ENCODE results near the gene CTRB2.
"Not testable (repeated sequence)": the region's sequence is repeated elsewhere in the genome, so short reads cannot be mapped to it uniquely, and the experiment has no call there.

The CTRB2 gene

GRCh38 chr16:75205961-75206748 is 806 bp downstream of the CTRB2 start:
- DNase-seq (ENCODE audit: low read depth, low spot score), result not testable (repeated sequence)

GRCh38 chr16:75205438-75205837 is 1.5 kb downstream of the CTRB2 start:
- DNase-seq (ENCODE audit: low read depth, low spot score), result not testable (repeated sequence)

DNA sequence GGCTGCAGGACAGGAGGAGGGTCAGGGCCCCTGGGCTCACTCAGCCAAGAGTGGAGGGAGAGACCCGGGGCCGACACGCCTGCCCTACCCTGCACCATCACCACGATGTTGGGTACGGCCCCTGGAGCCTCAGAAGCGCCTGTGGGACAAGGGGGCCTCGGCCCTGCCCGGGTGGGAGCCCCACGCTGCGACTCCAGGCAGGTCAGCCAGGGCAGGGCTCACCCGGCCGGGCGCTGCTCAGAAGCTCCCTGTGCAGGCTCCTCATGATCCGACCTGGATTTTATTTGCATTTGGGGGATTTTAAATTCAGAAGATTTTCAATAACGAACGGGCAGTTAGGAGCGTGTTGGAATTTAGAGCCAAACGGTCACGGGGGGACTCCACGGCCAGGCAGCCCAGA is 2.1 kb downstream of the CTRB2 start:
- not testable (repeated sequence) for DNase-seq (ENCODE audit: low read depth, low spot score)

DNA sequence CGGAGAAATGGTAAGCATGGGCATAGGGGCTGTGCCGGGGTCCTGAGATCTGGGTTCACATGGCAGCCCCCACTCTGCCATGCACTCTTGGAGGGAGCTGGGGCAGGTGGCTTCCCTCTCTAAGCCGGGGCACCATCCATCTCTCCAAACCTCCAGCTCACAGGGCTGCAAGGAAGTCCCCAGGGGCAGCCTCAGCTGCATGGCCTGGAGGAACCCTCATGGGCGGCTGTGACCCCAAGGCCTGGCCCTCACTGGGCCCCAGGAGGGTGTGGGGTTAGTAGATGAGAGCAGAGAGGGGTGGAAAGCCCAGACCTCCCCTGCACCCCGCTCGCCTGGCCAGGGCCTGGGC is 2.6 kb downstream of the CTRB2 start:
- DNase-seq (ENCODE audit: low read depth, low spot score), result no peak

GRCh38 chr16:75203667-75204409 is 3.1 kb downstream of the CTRB2 start:
- no peak for DNase-seq (ENCODE audit: low read depth, low spot score)

GRCh38 chr16:75203096-75203495 is 3.9 kb downstream of the CTRB2 start:
- DNase-seq (ENCODE audit: low read depth, low spot score), result no peak

DNA sequence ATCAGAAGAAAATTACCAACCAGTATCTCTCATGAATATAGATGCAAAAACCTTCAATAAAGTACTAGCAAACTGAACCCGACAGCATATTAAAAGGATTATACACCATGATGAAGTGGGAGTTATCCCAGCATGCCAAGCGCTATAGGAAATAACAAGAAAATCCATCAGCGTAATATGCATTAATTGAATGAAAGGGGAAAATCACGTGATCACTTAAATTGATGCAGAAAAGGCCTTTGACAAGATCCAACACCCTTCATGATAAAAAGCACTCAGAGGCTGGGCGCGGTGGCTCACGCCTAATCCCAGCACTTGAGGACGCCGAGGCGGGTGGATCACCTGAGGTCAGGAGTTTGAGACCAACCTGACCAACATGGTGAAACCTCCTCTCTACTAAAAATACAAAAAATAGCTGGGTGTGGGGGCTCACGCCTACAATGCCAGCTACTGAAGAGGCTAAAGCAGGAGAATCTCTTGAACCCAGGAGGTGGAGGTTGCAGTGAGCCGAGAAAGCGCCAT is 4.8 kb downstream of the CTRB2 start:
- no peak for DNase-seq (ENCODE audit: low read depth, low spot score)

- no peak for DNase-seq (ENCODE audit: low read depth, low spot score)
These were observed 8.8 kb downstream of the CTRB2 start for GRCh38 chr16:75198135-75198600.

DNA sequence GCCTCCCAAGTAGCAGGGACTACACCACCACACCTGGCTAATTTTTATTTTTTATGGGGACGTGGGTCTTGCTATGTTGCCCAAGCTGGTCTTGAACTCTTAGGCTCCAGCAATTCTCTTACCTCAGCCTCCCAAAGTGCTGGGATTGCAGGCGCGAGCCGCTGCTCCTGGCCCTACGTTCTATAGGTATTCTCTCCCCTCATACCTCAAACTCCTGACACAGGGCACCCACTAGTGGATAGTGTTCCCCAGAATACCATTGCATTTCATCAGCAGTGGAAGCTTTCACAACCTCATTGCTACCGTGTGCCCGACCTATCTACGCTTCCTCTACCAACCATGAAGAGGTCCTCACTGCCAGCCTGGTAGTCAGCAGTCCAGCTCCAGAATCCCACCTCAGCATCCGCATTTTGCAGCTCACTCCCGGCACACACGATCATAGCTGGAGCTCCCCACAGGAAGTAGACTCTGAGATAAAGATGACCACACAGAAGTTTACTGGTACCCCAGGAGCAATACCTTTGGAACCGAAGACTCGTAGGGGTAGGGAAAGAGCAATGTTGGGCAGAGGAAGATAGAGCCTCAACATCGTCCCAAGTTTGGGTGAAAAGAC is 9.3 kb downstream of the CTRB2 start:
- DNase-seq (ENCODE audit: low read depth, low spot score), result no peak

- no peak for DNase-seq (ENCODE audit: low read depth, low spot score)
These were observed 10.1 kb downstream of the CTRB2 start for GRCh38 chr16:75196836-75197235.

DNA sequence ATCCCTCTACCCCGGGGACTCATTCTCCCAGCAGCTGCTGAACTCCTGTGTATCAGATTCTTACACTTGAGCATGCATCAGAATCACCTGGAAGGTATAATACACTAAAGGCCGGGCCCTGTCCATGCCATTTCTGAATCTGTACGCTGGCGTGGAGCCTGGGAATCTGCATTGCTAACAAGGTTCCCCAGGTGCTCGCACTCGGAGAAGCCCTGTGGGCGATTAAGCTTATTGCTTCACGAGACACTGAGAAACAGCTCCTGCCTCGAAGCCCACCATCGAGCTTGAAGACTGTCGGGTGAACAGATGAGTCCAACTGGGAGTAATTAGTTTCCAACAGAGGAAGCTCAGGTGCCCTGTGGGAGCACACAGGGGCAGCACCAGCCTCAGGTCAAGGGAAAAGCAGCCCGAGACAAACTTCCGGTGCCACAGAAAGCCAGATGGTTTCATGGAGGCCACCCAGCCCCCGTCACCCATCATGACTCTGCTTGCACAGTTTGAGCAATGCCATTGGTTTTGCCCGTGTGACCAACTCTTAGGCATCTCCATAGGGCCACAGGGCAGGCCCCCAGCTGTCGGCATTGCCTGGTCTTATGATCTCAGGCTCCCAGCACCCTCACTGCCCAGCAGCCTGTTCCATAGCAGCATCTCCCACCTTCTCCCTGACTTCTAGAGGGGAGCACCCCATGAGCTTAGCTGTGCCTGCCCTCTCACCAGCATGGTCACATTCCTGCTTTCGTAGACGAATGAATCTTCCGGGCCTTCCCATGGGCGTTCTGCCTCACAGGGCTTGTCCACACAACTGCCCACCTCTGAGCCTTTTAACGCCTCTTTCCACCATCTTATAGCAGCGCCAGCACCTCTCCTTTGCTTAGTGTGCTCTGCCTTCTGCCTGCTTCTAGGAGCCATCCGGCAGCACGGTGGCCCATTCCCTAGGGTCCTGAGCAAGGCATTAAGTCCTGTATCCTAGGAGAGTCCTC is 10.9 kb downstream of the CTRB2 start:
- no peak for DNase-seq (ENCODE audit: low read depth, low spot score)

DNA sequence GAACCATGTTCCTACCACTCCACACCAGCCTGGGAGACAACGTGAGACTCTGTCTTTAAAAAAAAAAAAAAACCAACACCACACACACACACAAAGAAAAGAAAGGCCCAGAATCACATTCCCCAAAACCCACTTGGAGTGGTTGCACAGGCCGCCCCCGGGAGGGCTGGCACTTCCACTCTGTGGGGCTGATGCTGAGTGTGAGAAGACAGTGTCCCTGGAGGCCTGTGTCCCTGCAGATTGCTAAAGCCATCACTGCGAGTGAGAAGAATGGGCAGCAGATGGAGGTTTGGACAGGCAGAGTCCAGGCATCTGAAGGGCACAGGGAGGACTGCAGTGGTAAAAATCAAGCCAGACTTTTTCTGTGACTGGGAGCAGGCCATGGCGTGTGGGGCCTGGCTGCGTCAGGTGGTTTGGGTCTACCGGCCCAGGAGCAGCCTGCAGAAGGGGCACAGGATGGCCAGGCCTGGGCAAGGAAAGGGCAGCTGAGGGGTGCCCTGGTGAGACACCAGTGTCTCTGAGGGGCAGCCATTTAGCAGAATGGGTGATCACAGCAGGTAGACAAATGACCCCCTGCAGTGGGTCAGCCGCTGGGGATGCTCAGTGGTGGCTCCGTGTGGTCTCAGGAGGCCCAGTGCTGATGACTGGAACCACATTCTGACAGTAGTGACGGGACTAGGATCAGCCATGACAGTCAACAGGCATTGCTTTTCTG is 13.1 kb downstream of the CTRB2 start:
- no peak for DNase-seq (ENCODE audit: low read depth, low spot score)

DNA sequence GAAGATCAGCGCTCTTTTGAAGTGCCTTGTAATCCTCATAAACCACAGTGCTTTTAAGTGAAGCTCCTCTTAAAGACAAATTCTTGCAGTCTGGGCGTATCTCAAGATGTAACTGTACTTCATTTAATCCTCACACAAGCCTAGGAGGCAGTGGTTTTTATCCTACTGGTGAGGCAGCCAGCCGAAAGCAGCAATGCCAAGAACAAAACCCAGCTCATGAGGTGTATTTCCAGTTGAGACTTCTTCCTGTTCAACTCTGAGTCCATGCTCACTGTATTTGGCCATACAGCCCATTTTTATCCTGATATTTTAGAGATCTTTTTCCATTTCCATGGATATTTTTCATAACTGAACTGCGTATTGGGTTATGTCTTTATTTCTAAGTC is 13.7 kb downstream of the CTRB2 start:
- no peak for DNase-seq (ENCODE audit: low read depth, low spot score)

- no peak for DNase-seq (ENCODE audit: low read depth, low spot score)
These were observed 14.2 kb downstream of the CTRB2 start for GRCh38 chr16:75192606-75193264.

GRCh38 chr16:75189638-75190245 is 17.2 kb downstream of the CTRB2 start:
- no peak for DNase-seq (ENCODE audit: low read depth, low spot score)

DNA sequence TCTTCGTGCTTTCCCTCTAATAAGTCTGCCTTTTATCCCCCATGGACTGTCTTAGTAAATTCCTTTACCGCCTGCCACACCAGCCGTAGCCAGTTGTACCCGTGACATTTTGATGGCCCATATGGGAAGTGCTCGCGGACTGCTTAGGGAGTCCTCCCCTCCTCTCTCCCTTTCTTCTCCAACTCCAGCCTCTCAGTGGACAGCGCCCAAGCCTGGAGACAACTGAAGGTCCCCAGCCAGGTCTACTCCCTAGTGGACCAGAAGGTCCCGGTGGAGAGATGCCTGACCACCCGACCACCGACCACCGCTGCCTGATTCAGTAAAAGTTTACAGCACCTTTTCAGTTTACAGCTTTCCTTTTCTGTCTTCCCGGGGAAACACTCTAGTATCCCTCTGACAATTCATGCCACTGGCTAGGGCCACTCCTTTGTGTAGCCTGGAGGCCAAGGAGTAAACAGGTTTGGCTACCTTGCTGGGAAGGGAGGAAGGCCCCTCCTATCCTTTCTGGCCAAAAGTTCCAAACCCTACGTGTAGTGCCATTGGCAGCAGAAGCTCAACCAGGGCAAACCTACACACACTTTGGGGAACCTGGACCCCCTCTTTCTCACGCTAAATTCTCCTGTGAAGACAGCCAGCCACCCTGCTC is 18.0 kb downstream of the CTRB2 start:
- DNase-seq (ENCODE audit: low read depth, low spot score), result no peak

DNA sequence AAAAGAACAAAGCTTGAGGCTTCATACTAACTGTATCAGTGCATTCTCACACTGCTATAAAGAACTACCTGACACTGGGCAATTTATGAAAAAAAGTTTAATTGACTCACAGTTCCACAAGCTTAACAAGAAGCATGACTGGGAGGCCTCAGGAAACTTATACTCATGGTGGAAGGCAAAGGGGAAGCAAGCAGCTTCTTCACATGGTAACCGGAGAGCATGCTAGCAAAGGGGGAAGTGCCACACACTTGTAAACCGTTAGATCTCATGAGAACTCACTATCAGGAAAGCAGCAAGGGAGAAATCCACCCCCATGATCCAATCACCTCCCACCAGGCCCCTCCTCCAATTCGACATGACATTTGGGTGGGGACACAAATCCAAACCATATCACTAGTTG is 25.3 kb downstream of the CTRB2 start:
- DNase-seq (ENCODE audit: low read depth, low spot score), result no peak

GRCh38 chr16:75179208-75179607 is 27.8 kb downstream of the CTRB2 start:
- DNase-seq (ENCODE audit: low read depth, low spot score), result no peak

- no peak for DNase-seq (ENCODE audit: low read depth, low spot score)
These were observed 30.0 kb downstream of the CTRB2 start for GRCh38 chr16:75176926-75177325.
